Measurements from ENCODE around the gene SERTAD4. TPM values are rescaled to one million over a fixed set of nuclear protein-coding genes. Genes with fewer than 3 reads are reported as not detected.

The SERTAD4 gene
- total RNA-seq, 2 experiments from 2014 or later, result not detected

- peaks cover 52% of the 10 kb centered on the region for H3K27me3 Mint-ChIP-seq
- no peak for ATAC-seq
Observed at GRCh38 chr1:210236840-210237409, 4.3 kb downstream of the SERTAD4 start.

GRCh38 chr1:210237479-210237878 lies 4.9 kb downstream of the SERTAD4 start:
- no peaks in the 10 kb centered on the region for H3K36me3 Mint-ChIP-seq (ENCODE audit: low read depth)
- peaks cover 50% of the 10 kb centered on the region for H3K27me3 Mint-ChIP-seq
- no peak for ATAC-seq
- no peak for DNase-seq
- ChIA-PET POLR2A (no interaction called here), CTCF (no interaction called here)
- H3K9me3 Mint-ChIP-seq, result no peaks in the 10 kb centered on the region
- H3K4me3 Mint-ChIP-seq, result no peak overlapping the region
- H3K4me1 Mint-ChIP-seq (ENCODE audit: low read depth), result peaks cover 4% of the 10 kb centered on the region
- no peak overlapping the region for H3K27ac Mint-ChIP-seq
- no peak for TF ChIP-seq CTCF (IDR thresholded peaks at IDR 0.05)
- intact Hi-C loops (cut with micrococcal nuclease), result no loop called here

More at GRCh38 chr1:210236840-210237409, 4.3 kb downstream of the SERTAD4 start:
- no peak for TF ChIP-seq CTCF (IDR thresholded peaks at IDR 0.05)
- intact Hi-C loops (cut with micrococcal nuclease), result no loop called here
- H3K4me3 Mint-ChIP-seq, result no peak overlapping the region
- POLR2A ChIA-PET, result no interaction called here
- peaks cover 7% of the 10 kb centered on the region for H3K4me1 Mint-ChIP-seq (ENCODE audit: low read depth)
- H3K36me3 Mint-ChIP-seq (ENCODE audit: low read depth), result no peaks in the 10 kb centered on the region
- H3K9me3 Mint-ChIP-seq, result no peaks in the 10 kb centered on the region
- CTCF ChIA-PET, result no interaction called here
- DNase-seq, result no peak
- no peak overlapping the region for H3K27ac Mint-ChIP-seq

GRCh38 chr1:210237981-210238380 lies 5.4 kb downstream of the SERTAD4 start:
- ATAC-seq (no peak), DNase-seq (no peak)
- Mint-ChIP-seq H3K4me3 (no peak overlapping the region), H3K36me3 (ENCODE audit: low read depth) (no peaks in the 10 kb centered on the region), H3K4me1 (ENCODE audit: low read depth) (peaks cover 4% of the 10 kb centered on the region), H3K27ac (no peak overlapping the region), H3K9me3 (no peaks in the 10 kb centered on the region), H3K27me3 (peaks cover 48% of the 10 kb centered on the region)
- TF ChIP-seq CTCF (IDR thresholded peaks at IDR 0.05), result no peak
- ChIA-PET POLR2A (no interaction called here), CTCF (no interaction called here)
- intact Hi-C loops (cut with micrococcal nuclease), result no loop called here

- Mint-ChIP-seq H3K27ac (no peak overlapping the region), H3K4me1 (ENCODE audit: low read depth) (no peaks in the 10 kb centered on the region), H3K4me3 (no peak overlapping the region), H3K27me3 (peaks cover 52% of the 10 kb centered on the region), H3K9me3 (no peaks in the 10 kb centered on the region), H3K36me3 (ENCODE audit: low read depth) (no peaks in the 10 kb centered on the region)
- ATAC-seq, result no peak
- intact Hi-C loops (cut with micrococcal nuclease), result no loop called here
- CTCF ChIA-PET, result no interaction called here
- no peak for TF ChIP-seq CTCF (IDR thresholded peaks at IDR 0.05)
- DNase-seq, result no peak
- POLR2A ChIA-PET, result no interaction called here
Observed at GRCh38 chr1:210239349-210240111, 6.9 kb downstream of the SERTAD4 start.

GRCh38 chr1:210241121-210241520 lies 8.5 kb downstream of the SERTAD4 start:
- Mint-ChIP-seq H3K27ac (no peak overlapping the region), H3K27me3 (peaks cover 54% of the 10 kb centered on the region), H3K9me3 (no peaks in the 10 kb centered on the region), H3K4me3 (no peak overlapping the region), H3K4me1 (ENCODE audit: low read depth) (peaks cover under 1% of the 10 kb centered on the region), H3K36me3 (ENCODE audit: low read depth) (no peaks in the 10 kb centered on the region)
- no peak for DNase-seq
- CTCF ChIA-PET, result no interaction called here
- no peak for ATAC-seq
- intact Hi-C loops (cut with micrococcal nuclease), result no loop called here
- POLR2A ChIA-PET, result no interaction called here
- no peak for TF ChIP-seq CTCF (IDR thresholded peaks at IDR 0.05)

All from activated CD8-positive, alpha-beta T cell treated with anti-CD3 and anti-CD28 coated beads for 36 hours (primary cell).